GM23338 (cell line): Measurements from ENCODE around the gene R3HCC1L. TPM values are rescaled to one million over a fixed set of nuclear protein-coding genes. Genes with fewer than 3 reads are reported as not detected.

ENCODE experiments used
- ATAC-seq: fragments of 200-7000 bp; cut with Tn5 transposase; 3 replicates; pipeline ENCODE4 v1.9.1; 2020
- DNase-seq: peaks from one replicate; pipeline ENCODE4 v3.0.0-alpha.2; 2015; ENCODE audit warnings: low spot score
- H2AFZ ChIP-seq: fragments of 200-600 bp; sonication (generic); 2 replicates; pipeline ENCODE4 v1.8.0; 2016; ENCODE audit warnings: antibody characterized with exemption, mild to moderate bottlenecking, moderate library complexity
- H3F3A ChIP-seq: fragments of 200-600 bp; sonication (generic); replicated peaks from 2 replicates; pipeline ENCODE4 v1.8.0; 2017; ENCODE audit warnings: antibody characterized with exemption, mixed run types, low read depth
- H3K27ac ChIP-seq: fragments of 200-600 bp; sonication (generic); 2 replicates; pipeline ENCODE4 v1.6.1; 2016; ENCODE audit warnings: low read depth
- H3K27me3 ChIP-seq: fragments of 200-600 bp; sonication (generic); 2 replicates; pipeline ENCODE4 v1.8.0; 2016; ENCODE audit warnings: mild to moderate bottlenecking, mixed run types, moderate library complexity; ENCODE audit not compliant: insufficient read depth
- H3K36me3 ChIP-seq: fragments of 200-600 bp; sonication (generic); 2 replicates; pipeline ENCODE4 v1.8.0; 2016; ENCODE audit warnings: mild to moderate bottlenecking; ENCODE audit not compliant: insufficient read depth
- H3K4me1 ChIP-seq: fragments of 200-600 bp; sonication (generic); 2 replicates; pipeline ENCODE4 v1.8.0; 2016; ENCODE audit warnings: mild to moderate bottlenecking, moderate library complexity; ENCODE audit not compliant: insufficient read depth
- H3K4me2 ChIP-seq: fragments of 200-600 bp; sonication (generic); 2 replicates; pipeline ENCODE4 v1.7.1; 2017; ENCODE audit warnings: mixed run types
- H3K4me3 ChIP-seq: fragments of 200-600 bp; sonication (generic); 2 replicates; pipeline ENCODE4 v1.6.1; 2016; ENCODE audit warnings: mixed run types
- H3K79me2 ChIP-seq: fragments of 200-600 bp; sonication (generic); replicated peaks from 2 replicates; pipeline ENCODE4 v1.8.0; 2017; ENCODE audit warnings: mild to moderate bottlenecking; ENCODE audit not compliant: insufficient read depth
- H3K9me2 ChIP-seq: fragments of 200-600 bp; sonication (generic); 2 replicates; pipeline ENCODE4 v1.8.0; 2017; ENCODE audit not compliant: insufficient read depth
- H4K20me1 ChIP-seq: fragments of 200-600 bp; sonication (generic); replicated peaks from 2 replicates; pipeline ENCODE4 v1.8.0; 2017; ENCODE audit warnings: mild to moderate bottlenecking; ENCODE audit not compliant: insufficient read depth
- H3K27ac Mint-ChIP-seq: 2 replicates; pipeline ENCODE4 v1.8.0; 2020; ENCODE audit warnings: inconsistent platforms, mild to moderate bottlenecking, moderate library complexity, mixed read lengths
- H3K27me3 Mint-ChIP-seq: 3 replicates; pipeline ENCODE4 v1.8.0; 2022; ENCODE audit warnings: low read depth, mild to moderate bottlenecking, moderate library complexity, mixed read lengths, inconsistent platforms; ENCODE audit not compliant: insufficient read depth, poor library complexity
- H3K36me3 Mint-ChIP-seq: 3 replicates; pipeline ENCODE4 v1.8.0; 2021; ENCODE audit warnings: low read depth, mild to moderate bottlenecking, inconsistent platforms, moderate library complexity, mixed read lengths
- H3K4me1 Mint-ChIP-seq: 3 replicates; pipeline ENCODE4 v1.8.0; 2020; ENCODE audit warnings: mild to moderate bottlenecking, inconsistent platforms, mixed read lengths
- H3K4me3 Mint-ChIP-seq: 3 replicates; pipeline ENCODE4 v1.8.0; 2021; ENCODE audit warnings: moderate library complexity, mild to moderate bottlenecking, inconsistent platforms, mixed read lengths
- H3K9me3 Mint-ChIP-seq: 3 replicates; pipeline ENCODE4 v1.8.0; 2020; ENCODE audit warnings: moderate library complexity, mild to moderate bottlenecking, inconsistent platforms, mixed read lengths
- polyA plus RNA-seq: library from polyadenylated mRNA; unstranded; fragments of >200 nt; fragmentation: Nextera tagmentation; extraction: Ambion mirVana; gene quantifications from 2 replicates; pipeline ENCODE4 v1.2.1, GENCODE V29; 2016
- total RNA-seq: library from RNA; depleted of rRNA; stranded (reverse); fragments of >200 nt; shearing (Covaris generic); gene quantifications from 2 replicates; pipeline ENCODE4 v1.2.3, GENCODE V29; 2014
- TF ChIP-seq, protein P1 (sequence below): fragments of 250-450 bp; sonication (Bioruptor Pico); IDR thresholded peaks from 2 replicates; pipeline ENCODE4 v1.5.0; 2020; ENCODE audit warnings: mild to moderate bottlenecking, moderate library complexity

The R3HCC1L gene
- total and polyA plus RNA-seq, 2 experiments from 2014 or later = 9.3 to 15.8 TPM

DNA sequence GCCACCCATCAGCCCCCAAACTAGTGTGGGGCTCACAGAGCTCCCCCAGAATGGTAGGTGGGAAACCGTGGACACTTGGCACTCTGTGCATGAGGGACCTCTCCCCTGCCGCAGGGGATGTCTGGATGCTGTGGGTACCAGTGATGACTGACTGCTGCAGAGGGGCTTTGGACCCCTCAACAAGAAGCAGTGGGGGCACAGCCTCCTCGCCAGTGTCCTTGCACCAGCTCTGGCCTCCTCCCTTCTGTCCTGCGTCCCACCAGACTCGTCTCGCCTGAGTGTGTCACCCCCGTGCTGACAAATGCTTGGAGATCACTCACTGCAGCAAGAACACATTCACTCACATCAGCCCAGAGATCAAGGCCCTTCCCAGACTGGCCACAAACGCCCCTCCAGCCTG, 37.3 kb upstream of the R3HCC1L start (continued):
- TF ChIP-seq, protein P1, sequence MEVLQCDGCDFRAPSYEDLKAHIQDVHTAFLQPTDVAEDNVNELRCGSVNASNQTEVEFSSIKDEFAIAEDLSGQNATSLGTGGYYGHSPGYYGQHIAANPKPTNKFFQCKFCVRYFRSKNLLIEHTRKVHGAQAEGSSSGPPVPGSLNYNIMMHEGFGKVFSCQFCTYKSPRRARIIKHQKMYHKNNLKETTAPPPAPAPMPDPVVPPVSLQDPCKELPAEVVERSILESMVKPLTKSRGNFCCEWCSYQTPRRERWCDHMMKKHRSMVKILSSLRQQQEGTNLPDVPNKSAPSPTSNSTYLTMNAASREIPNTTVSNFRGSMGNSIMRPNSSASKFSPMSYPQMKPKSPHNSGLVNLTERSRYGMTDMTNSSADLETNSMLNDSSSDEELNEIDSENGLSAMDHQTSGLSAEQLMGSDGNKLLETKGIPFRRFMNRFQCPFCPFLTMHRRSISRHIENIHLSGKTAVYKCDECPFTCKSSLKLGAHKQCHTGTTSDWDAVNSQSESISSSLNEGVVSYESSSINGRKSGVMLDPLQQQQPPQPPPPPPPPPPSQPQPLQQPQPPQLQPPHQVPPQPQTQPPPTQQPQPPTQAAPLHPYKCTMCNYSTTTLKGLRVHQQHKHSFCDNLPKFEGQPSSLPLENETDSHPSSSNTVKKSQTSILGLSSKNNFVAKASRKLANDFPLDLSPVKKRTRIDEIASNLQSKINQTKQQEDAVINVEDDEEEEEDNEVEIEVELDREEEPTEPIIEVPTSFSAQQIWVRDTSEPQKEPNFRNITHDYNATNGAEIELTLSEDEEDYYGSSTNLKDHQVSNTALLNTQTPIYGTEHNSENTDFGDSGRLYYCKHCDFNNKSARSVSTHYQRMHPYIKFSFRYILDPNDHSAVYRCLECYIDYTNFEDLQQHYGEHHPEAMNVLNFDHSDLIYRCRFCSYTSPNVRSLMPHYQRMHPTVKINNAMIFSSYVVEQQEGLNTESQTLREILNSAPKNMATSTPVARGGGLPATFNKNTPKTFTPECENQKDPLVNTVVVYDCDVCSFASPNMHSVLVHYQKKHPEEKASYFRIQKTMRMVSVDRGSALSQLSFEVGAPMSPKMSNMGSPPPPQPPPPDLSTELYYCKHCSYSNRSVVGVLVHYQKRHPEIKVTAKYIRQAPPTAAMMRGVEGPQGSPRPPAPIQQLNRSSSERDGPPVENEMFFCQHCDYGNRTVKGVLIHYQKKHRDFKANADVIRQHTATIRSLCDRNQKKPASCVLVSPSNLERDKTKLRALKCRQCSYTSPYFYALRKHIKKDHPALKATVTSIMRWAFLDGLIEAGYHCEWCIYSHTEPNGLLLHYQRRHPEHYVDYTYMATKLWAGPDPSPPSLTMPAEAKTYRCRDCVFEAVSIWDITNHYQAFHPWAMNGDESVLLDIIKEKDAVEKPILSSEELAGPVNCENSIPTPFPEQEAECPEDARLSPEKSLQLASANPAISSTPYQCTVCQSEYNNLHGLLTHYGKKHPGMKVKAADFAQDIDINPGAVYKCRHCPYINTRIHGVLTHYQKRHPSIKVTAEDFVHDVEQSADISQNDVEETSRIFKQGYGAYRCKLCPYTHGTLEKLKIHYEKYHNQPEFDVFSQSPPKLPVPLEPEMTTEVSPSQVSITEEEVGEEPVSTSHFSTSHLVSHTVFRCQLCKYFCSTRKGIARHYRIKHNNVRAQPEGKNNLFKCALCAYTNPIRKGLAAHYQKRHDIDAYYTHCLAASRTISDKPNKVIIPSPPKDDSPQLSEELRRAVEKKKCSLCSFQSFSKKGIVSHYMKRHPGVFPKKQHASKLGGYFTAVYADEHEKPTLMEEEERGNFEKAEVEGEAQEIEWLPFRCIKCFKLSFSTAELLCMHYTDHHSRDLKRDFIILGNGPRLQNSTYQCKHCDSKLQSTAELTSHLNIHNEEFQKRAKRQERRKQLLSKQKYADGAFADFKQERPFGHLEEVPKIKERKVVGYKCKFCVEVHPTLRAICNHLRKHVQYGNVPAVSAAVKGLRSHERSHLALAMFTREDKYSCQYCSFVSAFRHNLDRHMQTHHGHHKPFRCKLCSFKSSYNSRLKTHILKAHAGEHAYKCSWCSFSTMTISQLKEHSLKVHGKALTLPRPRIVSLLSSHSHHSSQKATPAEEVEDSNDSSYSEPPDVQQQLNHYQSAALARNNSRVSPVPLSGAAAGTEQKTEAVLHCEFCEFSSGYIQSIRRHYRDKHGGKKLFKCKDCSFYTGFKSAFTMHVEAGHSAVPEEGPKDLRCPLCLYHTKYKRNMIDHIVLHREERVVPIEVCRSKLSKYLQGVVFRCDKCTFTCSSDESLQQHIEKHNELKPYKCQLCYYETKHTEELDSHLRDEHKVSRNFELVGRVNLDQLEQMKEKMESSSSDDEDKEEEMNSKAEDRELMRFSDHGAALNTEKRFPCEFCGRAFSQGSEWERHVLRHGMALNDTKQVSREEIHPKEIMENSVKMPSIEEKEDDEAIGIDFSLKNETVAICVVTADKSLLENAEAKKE = no peak

DNA sequence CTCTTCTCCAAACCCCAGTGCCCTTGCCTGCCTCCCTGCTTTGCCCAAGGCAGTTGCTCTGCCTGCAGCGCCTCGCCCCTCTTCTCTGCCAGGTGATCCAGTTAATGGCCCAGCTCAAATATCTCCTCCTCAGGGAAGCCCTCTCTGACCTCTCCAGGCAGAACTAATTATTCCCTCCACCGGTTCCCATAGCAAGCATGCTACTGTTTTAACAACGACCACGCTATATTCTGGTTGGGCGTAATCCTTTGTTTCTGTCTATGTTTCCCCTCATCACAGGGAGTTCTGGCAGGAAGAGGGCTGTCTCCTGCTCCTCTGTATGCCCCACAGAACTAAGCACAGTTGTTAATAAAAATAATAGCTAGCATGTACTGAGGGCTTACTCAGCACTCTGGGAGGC, 36.8 kb upstream of the R3HCC1L start:
- no peaks in the 10 kb centered on the region for H3K36me3 ChIP-seq
- H3K4me3 ChIP-seq = no peak overlapping the region
- no peak overlapping the region for H3K4me2 ChIP-seq
- no peaks in the 10 kb centered on the region for H3K79me2 ChIP-seq
- no peak overlapping the region for H3K27ac Mint-ChIP-seq
- DNase-seq (no peak), ATAC-seq (peak; percentile 26; the same call in 2 of the 3 replicates)
- H3K4me1 Mint-ChIP-seq = peaks cover 12% of the 10 kb centered on the region
- H3K27ac ChIP-seq = no peak overlapping the region
- no peak overlapping the region for H2AFZ ChIP-seq
- 0 out of 2 replicates have a peak, but pooled peaks cover 8% of the 10 kb centered on the region for H3K4me1 ChIP-seq
- H3K9me2 ChIP-seq = peaks cover 2% of the 10 kb centered on the region; the same call in 1 of the 2 replicates
- no peak overlapping the region for H3K4me3 Mint-ChIP-seq
- H3K27me3 Mint-ChIP-seq = peaks cover 8% of the 10 kb centered on the region
- TF ChIP-seq, protein P1 = no peak
- H3K36me3 Mint-ChIP-seq = no peaks in the 10 kb centered on the region
- no peaks in the 10 kb centered on the region for H3K9me3 Mint-ChIP-seq
- H3F3A ChIP-seq = no peaks in the 10 kb centered on the region
- H4K20me1 ChIP-seq = 0 out of 2 replicates have a peak, but pooled peaks cover 3% of the 10 kb centered on the region
- H3K27me3 ChIP-seq = no peaks in the 10 kb centered on the region
